HEK293T (cell line): Measurements from ENCODE around the gene FLRT2.

Source experiments
- ARNT ChIP-seq: fragments of 450-650 bp; IDR thresholded peaks from 2 replicates; pipeline ENCODE4 v1.6.1; 2017; ENCODE audit warnings: mild to moderate bottlenecking
- BHLHE40 ChIP-seq: fragments of 450-650 bp; IDR thresholded peaks from 2 replicates; pipeline ENCODE4 v1.6.1; 2016; ENCODE audit warnings: mild to moderate bottlenecking, moderate library complexity, borderline replicate concordance
- FOXM1 ChIP-seq: fragments of 450-650 bp; IDR thresholded peaks from 2 replicates; pipeline ENCODE4 v1.6.1; 2017; ENCODE audit warnings: mild to moderate bottlenecking, borderline replicate concordance
- L3MBTL2 ChIP-seq: fragments of 450-650 bp; conservative IDR thresholded peaks from 2 replicates; pipeline ENCODE4 v1.6.1; 2016; ENCODE audit warnings: mild to moderate bottlenecking
- NFRKB ChIP-seq: fragments of 450-650 bp; IDR thresholded peaks from 2 replicates; pipeline ENCODE4 v1.6.1; 2016; ENCODE audit warnings: mild to moderate bottlenecking, moderate library complexity
- SP1 ChIP-seq: fragments of 450-650 bp; IDR thresholded peaks from 2 replicates; pipeline ENCODE4 v1.6.1; 2017
- SUZ12 ChIP-seq: fragments of 450-650 bp; IDR thresholded peaks from 2 replicates; pipeline ENCODE4 v1.6.1; 2016; ENCODE audit warnings: mild to moderate bottlenecking
- ZNF384 ChIP-seq: fragments of 450-650 bp; IDR thresholded peaks from 2 replicates; pipeline ENCODE4 v1.6.1; 2016

GRCh38 chr14:85597701-85598100 lies 67.8 kb downstream of the FLRT2 start:
- TF ChIP-seq L3MBTL2, result no peak
- no peak for TF ChIP-seq SP1
- no peak for TF ChIP-seq ARNT
- TF ChIP-seq SUZ12, result no peak
- TF ChIP-seq NFRKB, result no peak
- no peak for TF ChIP-seq ZNF384
- TF ChIP-seq FOXM1, result no peak
- TF ChIP-seq BHLHE40, result no peak
